Renal cortical epithelial cell (primary cell): Measurements from ENCODE around the gene NEIL3. TPM values are rescaled to one million over a fixed set of nuclear protein-coding genes. Genes with fewer than 3 reads are reported as not detected.

Source experiments
- DNase-seq: peaks from one replicate; pipeline ENCODE4 v3.0.0-alpha.2; 2011; ENCODE audit warnings: low read depth
- total RNA-seq: library from RNA; depleted of rRNA; stranded (reverse); fragments of >200 nt; gene quantifications from 2 replicates; pipeline ENCODE4 v1.2.3, GENCODE V29; 2014

Gene NEIL3
- total RNA-seq, result 0.60 and 5.2 TPM in 2 replicates

GRCh38 chr4:177309522-177310371, at the start of gene NEIL3:
Gene NEIL3, plus strand, starts transcription at chr4:177309874. Its CDS starts 80 bp downstream, at chr4:177309954.
- peak; percentile 73 for DNase-seq

GRCh38 chr4:177263818-177264217, 45.9 kb upstream of the NEIL3 start:
- DNase-seq, result no peak

GRCh38 chr4:177264788-177265422, 44.8 kb upstream of the NEIL3 start:
- DNase-seq, result no peak

- no peak for DNase-seq
Measured at GRCh38 chr4:177265729-177266128, 43.9 kb upstream of the NEIL3 start.

- peak; percentile 56 for DNase-seq
Measured at GRCh38 chr4:177266506-177266905, 43.2 kb upstream of the NEIL3 start.

- DNase-seq, result no peak
Measured at GRCh38 chr4:177267911-177268310, 41.8 kb upstream of the NEIL3 start.

DNA sequence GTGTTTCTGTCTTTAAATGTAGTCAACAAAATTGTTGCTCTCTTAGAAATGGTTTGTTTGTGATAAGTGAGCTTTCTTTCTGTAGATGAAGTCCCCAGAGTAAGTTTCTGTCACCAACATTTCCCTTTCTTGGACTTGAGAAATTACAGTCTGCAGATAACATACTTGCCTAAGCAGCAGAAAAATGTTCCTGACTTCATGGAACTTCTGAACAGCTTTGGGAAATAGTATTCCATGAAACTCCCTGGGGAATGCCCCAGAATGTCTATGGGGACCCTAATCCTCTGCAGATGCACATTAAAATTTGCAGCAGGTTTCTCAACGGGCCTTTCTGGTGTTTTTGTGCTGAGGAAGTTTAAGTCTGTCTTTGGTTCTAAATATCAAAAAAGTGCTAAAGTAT, 38.6 kb upstream of the NEIL3 start:
- no peak for DNase-seq

DNA sequence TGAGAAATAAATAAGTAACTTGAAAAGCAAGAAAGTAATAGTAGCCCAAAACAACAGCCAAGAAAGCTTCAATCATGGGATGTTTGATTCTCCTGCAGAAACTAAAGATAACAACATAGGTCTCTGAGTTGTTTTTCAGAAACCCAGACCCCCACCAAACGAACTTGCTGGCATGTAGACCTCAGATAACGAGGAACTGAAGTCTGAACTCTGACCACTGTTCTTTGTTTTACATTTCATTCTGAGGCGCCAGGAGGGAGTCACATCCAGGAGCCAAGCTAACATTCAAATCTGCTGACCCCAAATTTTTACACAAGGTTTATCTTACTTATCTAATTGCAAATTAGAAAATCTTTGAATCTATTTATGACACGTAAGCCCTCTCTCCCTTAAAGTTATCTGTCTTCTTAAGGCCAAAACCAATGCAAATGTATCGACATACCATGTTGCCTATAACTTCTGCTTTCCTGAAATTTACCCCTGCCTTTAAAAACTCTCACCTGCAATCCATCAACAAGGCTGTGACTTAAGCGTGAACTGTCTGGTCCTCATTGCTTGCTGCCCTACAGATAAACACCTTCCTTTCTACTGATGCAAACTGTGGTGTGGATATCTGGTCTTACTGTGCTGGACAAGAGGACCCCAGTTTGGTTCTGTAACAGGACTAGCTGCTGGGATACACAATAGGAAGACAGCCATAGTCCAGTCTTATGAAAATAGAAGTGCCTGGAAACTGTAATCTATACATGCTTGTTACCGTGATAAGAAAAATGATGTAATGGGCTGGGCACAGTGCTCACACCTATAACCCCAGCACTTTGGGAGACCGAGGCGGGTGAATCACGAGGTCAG, 37.5 kb upstream of the NEIL3 start:
- peak; percentile 26 for DNase-seq

DNA sequence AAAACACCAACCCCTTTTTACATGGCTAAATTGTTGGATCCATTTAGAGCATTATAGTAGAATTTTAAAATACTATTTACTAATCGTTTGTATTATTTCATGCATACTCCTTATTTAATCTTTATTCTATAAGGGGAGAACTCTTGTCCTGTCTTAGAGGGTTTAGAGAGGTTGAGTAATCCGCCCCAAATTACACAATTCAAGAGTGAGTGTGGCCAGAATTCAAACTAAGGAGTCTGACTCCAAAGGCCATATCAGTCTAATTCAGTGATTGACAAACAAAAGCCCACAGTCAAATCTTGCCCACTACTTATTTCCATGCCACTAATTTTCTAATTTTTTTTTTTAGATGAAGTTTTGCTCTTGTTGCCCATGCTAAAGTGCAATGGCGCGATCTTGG, 33.7 kb upstream of the NEIL3 start:
- DNase-seq, result no peak

DNA sequence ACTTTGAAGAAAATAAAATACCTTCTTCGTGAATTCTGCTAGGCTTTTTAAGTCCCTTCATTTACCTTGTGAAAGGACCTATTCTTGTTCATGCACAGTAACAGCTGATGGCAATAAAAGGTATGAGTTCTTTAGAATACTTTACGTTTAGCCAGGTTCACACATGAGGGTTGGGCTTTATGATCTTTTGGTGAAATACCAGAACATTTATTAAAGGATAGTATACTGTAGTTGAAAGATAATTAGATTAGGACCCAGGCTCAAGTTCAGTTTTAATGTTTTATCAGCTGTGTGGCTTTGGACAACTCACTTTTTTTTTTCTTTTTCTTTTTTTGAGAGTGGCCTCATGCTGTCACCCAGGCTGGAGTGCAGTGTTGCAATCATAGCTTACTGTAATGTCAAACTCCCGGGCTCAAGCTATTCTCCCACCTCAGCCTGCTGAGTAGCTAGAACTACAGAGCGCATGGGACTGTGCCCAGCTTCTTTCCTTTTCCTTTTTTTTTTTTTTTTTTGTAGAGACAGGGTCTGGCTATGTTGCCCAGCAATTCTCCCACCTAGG, 28.2 kb upstream of the NEIL3 start:
- DNase-seq, result no peak

DNA sequence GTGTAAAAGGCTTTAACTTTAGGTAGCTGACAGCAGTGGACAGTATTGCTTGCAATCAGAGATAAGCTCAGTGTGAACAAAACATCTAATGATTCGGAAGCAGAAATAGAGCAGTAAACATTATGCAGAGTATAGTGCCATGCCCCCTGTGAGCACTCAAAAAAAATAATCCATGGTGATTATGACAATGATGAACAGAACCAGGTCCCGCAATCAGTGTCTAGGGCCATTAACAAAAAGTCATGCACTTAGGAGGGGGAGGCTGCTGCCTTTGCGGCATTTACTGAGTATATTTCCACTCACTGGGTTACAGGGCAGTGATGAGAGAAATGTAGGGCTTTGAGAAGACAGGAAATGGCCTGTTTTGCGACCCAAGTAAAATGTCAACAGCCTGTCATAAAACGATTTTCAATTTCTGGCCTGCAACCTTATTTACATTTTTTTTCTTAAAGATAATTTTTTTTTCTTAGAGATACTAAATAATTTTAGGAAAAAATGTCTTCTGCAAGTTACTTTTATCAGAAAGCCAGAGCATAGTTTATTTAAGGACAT, 27.3 kb upstream of the NEIL3 start:
- DNase-seq, result no peak

GRCh38 chr4:177283167-177283566, 26.5 kb upstream of the NEIL3 start:
- no peak for DNase-seq

DNA sequence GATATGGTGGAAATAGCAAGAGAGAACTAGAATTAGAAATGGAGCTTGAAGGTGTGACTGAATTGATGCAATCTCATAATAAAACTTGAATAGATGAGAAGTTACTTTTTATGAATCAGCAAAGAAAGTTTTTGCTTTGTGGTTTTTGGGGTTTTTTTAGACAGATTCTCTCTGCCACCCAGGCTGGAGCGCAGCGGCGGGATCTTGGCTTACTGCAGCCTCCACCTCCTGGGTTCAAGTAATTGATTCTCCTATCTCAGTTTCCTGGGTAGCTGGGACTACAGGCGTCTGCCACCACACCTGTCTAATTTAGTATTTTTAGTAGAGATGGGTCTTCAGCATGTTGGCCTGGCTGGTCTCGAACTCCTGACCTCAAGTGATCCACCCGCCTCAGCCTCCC, 23.7 kb upstream of the NEIL3 start:
- no peak for DNase-seq

DNA sequence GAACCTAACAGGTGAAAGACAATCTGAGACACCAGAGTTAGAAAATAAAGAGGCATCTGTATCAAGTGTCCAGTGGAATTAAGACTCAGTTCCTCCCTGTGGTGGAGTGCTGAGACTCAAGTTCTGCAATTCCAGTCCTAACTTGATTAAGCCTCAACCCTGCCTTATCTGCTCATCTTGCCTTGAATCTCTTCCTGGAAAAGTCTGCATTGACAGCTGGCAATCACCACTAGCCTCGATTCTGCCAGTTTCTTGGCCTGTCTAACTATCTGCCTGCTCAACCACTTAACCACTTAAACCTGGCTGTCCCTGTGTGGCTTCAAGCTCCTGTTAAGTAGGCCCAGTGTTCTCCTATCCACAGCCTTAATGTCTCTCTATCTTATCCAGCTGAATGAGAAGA, 22.4 kb upstream of the NEIL3 start:
- no peak for DNase-seq

DNA sequence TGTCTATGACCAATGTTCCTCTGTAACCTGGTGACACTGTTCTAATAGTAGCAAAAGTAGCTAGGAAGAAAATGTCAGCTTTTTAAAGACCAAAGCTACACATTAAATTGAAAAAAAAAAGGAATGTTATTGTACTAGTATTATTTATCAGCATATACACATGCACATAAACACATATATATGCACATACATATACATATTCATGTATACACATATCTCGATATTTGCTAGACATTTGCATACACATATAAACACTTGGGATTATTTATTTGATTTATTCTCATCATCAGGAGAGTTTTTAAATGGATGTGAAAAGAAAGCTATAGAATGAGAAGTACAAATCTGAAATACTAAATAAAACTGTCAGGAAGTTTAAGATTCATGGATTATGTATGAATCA, 21.3 kb upstream of the NEIL3 start:
- DNase-seq, result no peak

DNA sequence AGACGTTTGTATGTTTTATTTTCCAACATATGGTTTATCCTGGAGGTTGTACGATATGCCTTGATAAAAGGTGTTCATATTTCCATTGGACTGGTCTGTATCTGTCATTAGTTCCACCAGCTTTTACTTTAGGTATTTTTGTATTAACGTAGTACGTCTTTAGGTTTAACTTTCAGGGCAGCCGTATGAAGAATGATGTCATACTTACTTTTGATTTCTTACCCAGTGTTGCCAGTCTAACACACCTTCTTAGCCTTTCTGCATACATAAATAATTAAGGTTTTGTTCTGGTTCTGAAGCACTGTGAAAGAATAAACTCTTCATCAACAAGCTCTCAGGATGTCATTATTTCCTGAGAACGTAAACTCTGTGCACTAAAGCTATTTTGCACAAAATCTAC, 18.9 kb upstream of the NEIL3 start:
- no peak for DNase-seq

DNA sequence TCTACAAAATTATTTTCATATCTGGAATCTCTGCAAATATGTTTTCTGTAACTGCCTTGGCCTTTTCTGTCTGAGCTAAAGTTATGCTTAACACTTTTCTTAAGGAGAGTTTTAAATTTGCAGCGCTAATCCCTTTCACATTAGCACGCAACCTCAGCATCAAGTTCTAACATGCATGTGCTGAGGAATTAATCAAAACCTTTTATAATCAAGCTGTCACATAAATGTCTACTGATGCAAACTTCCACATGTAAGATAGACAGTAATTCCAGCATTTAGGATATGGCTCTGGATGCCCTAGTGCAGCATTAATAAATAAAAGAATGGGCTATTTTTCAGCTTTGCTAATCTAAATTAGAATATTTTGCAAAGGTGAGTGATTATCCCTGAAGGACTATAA, 17.5 kb upstream of the NEIL3 start:
- no peak for DNase-seq

- DNase-seq, result no peak
Measured at GRCh38 chr4:177293208-177294033, 16.3 kb upstream of the NEIL3 start.

GRCh38 chr4:177297785-177298391, 11.8 kb upstream of the NEIL3 start:
- no peak for DNase-seq

- no peak for DNase-seq
Measured at GRCh38 chr4:177301126-177301639, 8.5 kb upstream of the NEIL3 start.
